ENCODE data around the gene LRCH1. TPM values are rescaled to one million over a fixed set of nuclear protein-coding genes. Genes with fewer than 3 reads are reported as not detected.
A peak's percentile ranks its signal among the peaks of the same experiment; 100 is the strongest.

Gene LRCH1
- total and polyA plus RNA-seq, 2 of the 13 experiments (the other 11 are each of a cell fraction or from before 2014, with no cell fraction given): 4.1 to 12.6 TPM

GRCh38 chr13:46607768-46608564 is 55.0 kb downstream of the LRCH1 start (continued):
- TF ChIP-seq, protein P1, sequence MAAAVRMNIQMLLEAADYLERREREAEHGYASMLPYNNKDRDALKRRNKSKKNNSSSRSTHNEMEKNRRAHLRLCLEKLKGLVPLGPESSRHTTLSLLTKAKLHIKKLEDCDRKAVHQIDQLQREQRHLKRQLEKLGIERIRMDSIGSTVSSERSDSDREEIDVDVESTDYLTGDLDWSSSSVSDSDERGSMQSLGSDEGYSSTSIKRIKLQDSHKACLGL (CRISPR knock-in tag; IDR thresholded peaks at IDR 0.05): no peak
- TF ChIP-seq KAT2B (IDR thresholded peaks at IDR 0.05; ENCODE audit: borderline replicate concordance, low read depth, low read length) (no peak), SMAD9 (CRISPR knock-in tag; IDR thresholded peaks at IDR 0.05) (no peak), GATAD2A (CRISPR knock-in tag; IDR thresholded peaks at IDR 0.05) (peak; percentile 87), ZNF326 (CRISPR knock-in tag; IDR thresholded peaks at IDR 0.05; ENCODE audit: borderline replicate concordance) (no peak), ZNF557 (CRISPR knock-in tag; IDR thresholded peaks at IDR 0.05) (no peak), SATB2 (CRISPR knock-in tag; IDR thresholded peaks at IDR 0.05) (no peak), MIXL1 (CRISPR knock-in tag; IDR thresholded peaks at IDR 0.05) (peak; percentile 92), BRCA1 (CRISPR knock-in tag; IDR thresholded peaks at IDR 0.05) (no peak), TSC22D2 (CRISPR knock-in tag; IDR thresholded peaks at IDR 0.05; ENCODE audit: borderline replicate concordance) (no peak), CEBPG (CRISPR knock-in tag; IDR thresholded peaks at IDR 0.05) (peak; percentile 20; the same call in 1 of the 2 replicates), KLF6 (CRISPR knock-in tag; IDR thresholded peaks at IDR 0.05) (no peak), HOMEZ (CRISPR knock-in tag; IDR thresholded peaks at IDR 0.05; ENCODE audit: low read depth) (peak; percentile 91; the same call in 1 of the 2 replicates), ZNF674 (CRISPR knock-in tag; IDR thresholded peaks at IDR 0.05; ENCODE audit: low read depth) (no peak), SP5 (CRISPR knock-in tag; IDR thresholded peaks at IDR 0.05; ENCODE audit: borderline replicate concordance, low read depth) (peak; percentile 97), THYN1 (CRISPR knock-in tag; IDR thresholded peaks at IDR 0.05; ENCODE audit: borderline replicate concordance, low read depth) (no peak), ZBTB1 (CRISPR knock-in tag; IDR thresholded peaks at IDR 0.05; ENCODE audit: borderline replicate concordance) (no peak), AFF4 (CRISPR knock-in tag; IDR thresholded peaks at IDR 0.05) (no peak), JDP2 (CRISPR knock-in tag; IDR thresholded peaks at IDR 0.05; ENCODE audit: borderline replicate concordance) (no peak), SRSF4 (IDR thresholded peaks at IDR 0.05; ENCODE audit: low read depth, low read length, poor library complexity, severe bottlenecking) (no peak), ATF4 (CRISPR knock-in tag; IDR thresholded peaks at IDR 0.05) (peak in 1 of 2 experiments; percentile 54; a peak in 1 of 4 replicates), TBX3 (IDR thresholded peaks at IDR 0.05; ENCODE audit: borderline replicate concordance) (no peak), HIVEP1 (CRISPR knock-in tag; IDR thresholded peaks at IDR 0.05) (no peak)
- TF ChIP-seq, protein P2, sequence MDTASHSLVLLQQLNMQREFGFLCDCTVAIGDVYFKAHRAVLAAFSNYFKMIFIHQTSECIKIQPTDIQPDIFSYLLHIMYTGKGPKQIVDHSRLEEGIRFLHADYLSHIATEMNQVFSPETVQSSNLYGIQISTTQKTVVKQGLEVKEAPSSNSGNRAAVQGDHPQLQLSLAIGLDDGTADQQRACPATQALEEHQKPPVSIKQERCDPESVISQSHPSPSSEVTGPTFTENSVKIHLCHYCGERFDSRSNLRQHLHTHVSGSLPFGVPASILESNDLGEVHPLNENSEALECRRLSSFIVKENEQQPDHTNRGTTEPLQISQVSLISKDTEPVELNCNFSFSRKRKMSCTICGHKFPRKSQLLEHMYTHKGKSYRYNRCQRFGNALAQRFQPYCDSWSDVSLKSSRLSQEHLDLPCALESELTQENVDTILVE (CRISPR knock-in tag; IDR thresholded peaks at IDR 0.05): no peak

Data from HepG2 (cell line).